Measurements from ENCODE around the gene CTNNA3.

Gene CTNNA3

GRCh38 chr10:67696029-67696428 lies at the start of gene CTNNA3:
Gene CTNNA3 (minus strand): TSS chr10:67696195.
- ChIA-PET CTCF (interaction anchor here (0.6 to 6.1 kb wide), 5 partner anchors 11 to 766 kb away, joined by 3 to 114 read pairs (median 10); no protein-coding TSS in a partner anchor), POLR2A (no interaction called here)
- no peak within 1 kb of the TSS for H3K27ac ChIP-seq (ENCODE audit: extremely low read depth, low read depth, low read length)
- no peaks in the 10 kb centered on the region for H3K36me3 ChIP-seq (ENCODE audit: control insufficient read depth in 2 of 2, insufficient read depth in 1 of 2, low read length in 2 of 2)
- H3K4me3 ChIP-seq (ENCODE audit: low read depth, low read length): no peak within 1 kb of the TSS
- TF ChIP-seq ZNF350 (tag by site-specific recombination; IDR thresholded peaks at IDR 0.05): no peak
- no peaks in the 10 kb centered on the region for H3K9me3 ChIP-seq (ENCODE audit: control insufficient read depth, insufficient read depth, low read depth, low read length)
- no peaks in the 10 kb centered on the region for H3K4me1 ChIP-seq (ENCODE audit: control insufficient read depth, insufficient read depth, low read length)

GRCh38 chr10:67735430-67735829 lies 39.4 kb upstream of the CTNNA3 start:
- Histone ChIP-seq H3K4me3 (ENCODE audit: low read depth, low read length) (no peak overlapping the region), H3K36me3 (ENCODE audit: control insufficient read depth in 2 of 2, insufficient read depth in 1 of 2, low read length in 2 of 2) (no peaks in the 10 kb centered on the region), H3K27ac (ENCODE audit: extremely low read depth, low read depth, low read length) (no peak overlapping the region), H3K9me3 (ENCODE audit: control insufficient read depth, insufficient read depth, low read depth, low read length) (no peaks in the 10 kb centered on the region), H3K4me1 (ENCODE audit: control insufficient read depth, insufficient read depth, low read length) (no peaks in the 10 kb centered on the region)
- CTCF ChIA-PET: no interaction called here
- TF ChIP-seq ZNF843 (tag by site-specific recombination; IDR thresholded peaks at IDR 0.05) (no peak), ZNF248 (tag by site-specific recombination; IDR thresholded peaks at IDR 0.05) (no peak), ZNF140 (tag by site-specific recombination; IDR thresholded peaks at IDR 0.05) (no peak), PRDM10 (tag by site-specific recombination; IDR thresholded peaks at IDR 0.05) (no peak), BCL11B (tag by site-specific recombination; IDR thresholded peaks at IDR 0.05; ENCODE audit: low read depth) (no peak), ZNF274 (IDR thresholded peaks at IDR 0.05; ENCODE audit: low read length) (no peak), ZNF274 (tag by site-specific recombination; IDR thresholded peaks at IDR 0.05; ENCODE audit: borderline replicate concordance) (no peak), ZNF558 (tag by site-specific recombination; IDR thresholded peaks at IDR 0.05) (no peak), KLF16 (tag by site-specific recombination; IDR thresholded peaks at IDR 0.05) (no peak), ZNF660 (tag by site-specific recombination; IDR thresholded peaks at IDR 0.05) (no peak), ZNF513 (tag by site-specific recombination; IDR thresholded peaks at IDR 0.05) (no peak), ZNF701 (tag by site-specific recombination; IDR thresholded peaks at IDR 0.05) (no peak), TCF7L2 (IDR thresholded peaks at IDR 0.05; ENCODE audit: borderline replicate concordance, low read depth, low read length) (no peak), ZNF37A (tag by site-specific recombination; IDR thresholded peaks at IDR 0.05) (no peak), ZNF394 (tag by site-specific recombination; IDR thresholded peaks at IDR 0.05; ENCODE audit: borderline replicate concordance) (no peak), ZNF23 (tag by site-specific recombination; IDR thresholded peaks at IDR 0.05; ENCODE audit: borderline replicate concordance) (no peak), ZBTB11 (tag by site-specific recombination; conservative IDR thresholded peaks at IDR 0.05; ENCODE audit: low read depth) (no peak)
- POLR2A ChIA-PET: no interaction called here
